ENCODE results near the gene ACSL5.
"Not testable (repeated sequence)": the region's sequence is repeated elsewhere in the genome, so short reads cannot be mapped to it uniquely, and the experiment has no call there.

Gene ACSL5

DNA sequence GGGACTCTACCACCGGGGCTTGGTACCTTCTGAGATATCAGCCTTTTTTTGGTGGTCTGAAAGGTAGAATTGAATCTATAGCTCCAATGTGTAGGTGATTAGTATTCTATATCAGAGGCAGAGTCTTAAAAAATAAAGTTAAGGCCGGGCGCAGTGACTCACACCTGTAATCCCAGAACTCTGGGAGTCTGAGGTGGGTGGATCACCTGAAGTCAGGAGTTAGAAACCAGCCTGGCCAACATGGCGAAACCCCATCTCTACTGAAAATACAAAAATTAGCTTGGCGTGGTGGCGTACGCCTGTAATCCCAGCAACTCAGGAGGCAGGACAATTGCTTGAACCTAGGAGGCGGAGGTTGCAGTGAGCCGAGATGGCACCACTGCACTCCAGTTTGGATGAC lies 3.2 kb downstream of the ACSL5 start:
- not testable (repeated sequence) for DNase-seq

DNA sequence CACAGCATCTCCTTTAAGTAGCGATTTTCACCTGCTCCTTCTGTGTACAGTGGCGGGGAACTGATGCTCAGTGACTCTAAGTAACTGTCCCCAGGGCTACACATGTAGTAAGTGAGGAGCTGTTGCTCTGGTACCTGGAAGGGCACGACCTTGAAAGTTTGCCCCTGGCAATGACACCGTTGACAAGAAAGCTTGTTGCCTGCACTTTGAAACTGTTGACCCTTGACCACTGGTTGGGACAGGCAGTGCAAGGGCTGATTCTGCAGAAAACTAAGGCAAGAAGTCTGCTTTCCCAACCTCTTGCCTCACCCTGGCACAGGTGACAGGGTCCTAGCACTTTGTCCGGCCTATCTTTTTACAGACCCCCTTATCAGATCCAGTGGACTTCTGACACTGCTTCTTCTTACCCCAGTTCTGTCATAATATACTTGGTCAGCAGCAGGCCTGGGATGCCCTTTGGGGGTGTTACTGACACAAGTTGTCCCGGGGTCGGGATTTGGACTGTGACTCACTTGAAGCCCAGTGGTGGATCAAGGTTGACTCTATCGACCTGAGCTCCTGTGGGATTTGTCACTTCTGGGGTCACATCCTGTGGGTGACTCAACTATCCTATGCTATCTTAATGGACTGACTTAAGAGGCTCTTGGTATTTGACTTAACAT lies 5.8 kb downstream of the ACSL5 start:
- no peak for DNase-seq

DNA sequence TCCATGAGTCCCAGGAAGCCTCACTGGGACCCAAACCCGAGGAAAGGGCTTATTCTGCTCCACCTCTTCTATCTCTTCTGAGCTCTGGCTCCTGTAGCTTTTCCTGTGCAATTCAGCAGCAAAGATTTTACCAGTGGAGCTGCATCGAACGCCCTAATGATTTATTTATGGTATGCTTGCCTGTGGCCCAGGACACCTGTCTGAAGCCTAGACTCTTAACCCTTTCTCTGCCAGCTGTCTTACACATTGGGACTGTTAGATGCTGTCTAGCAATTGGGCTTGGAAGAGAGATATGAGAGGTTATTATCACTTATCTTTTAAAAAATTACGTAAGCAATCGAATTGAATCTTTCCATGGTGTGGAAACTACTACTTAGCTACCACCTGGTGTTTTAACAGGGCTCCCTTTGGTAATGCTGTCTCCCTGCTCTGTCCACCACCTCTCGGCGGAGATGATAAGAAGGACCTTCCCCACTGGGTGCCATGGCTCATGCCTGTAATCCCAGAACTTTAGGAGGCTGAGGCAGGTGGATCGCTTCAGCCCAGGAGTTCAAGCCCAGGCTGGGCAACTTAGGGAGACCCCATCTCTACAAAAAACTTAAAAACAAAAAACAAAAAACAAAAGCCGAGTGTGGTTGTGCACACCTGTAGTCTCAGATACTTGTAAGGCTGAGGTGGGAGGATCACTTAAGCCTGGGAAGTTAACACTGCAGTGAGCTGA lies 8.8 kb downstream of the ACSL5 start:
- DNase-seq, result no peak

DNA sequence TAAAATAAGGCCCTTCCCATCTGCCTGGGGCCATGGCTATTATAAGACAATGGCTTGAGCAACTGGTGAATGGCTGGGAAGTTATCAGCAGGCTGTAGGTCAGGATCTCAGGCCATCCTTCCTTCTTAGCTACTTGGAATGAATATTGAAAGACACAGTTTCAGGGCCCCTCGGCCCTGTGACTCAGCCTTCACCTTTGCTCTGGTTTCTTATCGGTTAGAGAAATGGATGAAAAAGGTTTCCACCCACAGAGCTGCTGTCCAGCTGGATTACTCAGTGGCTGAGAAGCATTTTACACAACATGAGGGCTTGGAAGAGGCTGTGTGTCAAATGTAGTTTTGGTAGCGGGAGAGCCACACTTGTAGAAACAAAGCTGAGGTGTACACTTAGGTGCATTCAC lies 9.4 kb downstream of the ACSL5 start:
- DNase-seq, result no peak

DNA sequence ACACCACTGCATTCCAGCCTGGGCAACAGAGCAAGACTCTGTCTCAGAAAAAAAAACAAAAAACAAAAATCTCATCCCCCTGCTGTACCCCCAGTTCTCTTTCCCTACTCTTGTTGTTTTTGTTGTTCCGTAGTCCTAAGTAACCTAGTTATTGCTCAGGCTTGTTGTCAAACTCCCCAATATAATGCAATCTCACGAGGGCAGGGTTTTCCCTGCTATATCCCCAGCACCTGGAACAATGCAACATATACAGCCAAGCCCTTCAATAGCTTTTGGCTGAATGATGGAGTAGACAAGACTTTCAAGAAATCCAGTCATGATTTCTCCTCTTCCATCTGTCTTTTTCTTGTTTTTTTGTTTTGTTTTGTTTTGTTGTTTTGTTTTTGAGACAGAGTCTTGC lies 10.2 kb downstream of the ACSL5 start:
- no peak for DNase-seq

DNA sequence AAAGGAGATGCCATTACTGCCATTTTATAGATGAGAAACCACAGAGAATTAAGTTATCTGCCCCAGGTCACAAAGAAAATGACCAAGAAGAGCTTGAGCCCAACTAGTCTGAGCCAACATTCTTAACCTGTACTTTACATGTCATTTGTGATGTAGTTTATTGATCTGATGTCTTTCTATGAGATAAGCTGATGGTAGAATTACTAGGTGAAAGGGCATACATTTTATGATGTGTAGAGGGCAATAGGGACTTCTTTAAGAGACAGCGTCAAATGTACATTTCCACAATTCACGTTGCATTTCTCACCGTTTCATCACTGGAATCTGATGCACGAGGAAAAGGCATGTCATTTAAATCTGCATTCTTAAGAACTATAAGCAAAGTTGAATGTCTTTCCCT lies 11.3 kb downstream of the ACSL5 start:
- DNase-seq, result no peak

DNA sequence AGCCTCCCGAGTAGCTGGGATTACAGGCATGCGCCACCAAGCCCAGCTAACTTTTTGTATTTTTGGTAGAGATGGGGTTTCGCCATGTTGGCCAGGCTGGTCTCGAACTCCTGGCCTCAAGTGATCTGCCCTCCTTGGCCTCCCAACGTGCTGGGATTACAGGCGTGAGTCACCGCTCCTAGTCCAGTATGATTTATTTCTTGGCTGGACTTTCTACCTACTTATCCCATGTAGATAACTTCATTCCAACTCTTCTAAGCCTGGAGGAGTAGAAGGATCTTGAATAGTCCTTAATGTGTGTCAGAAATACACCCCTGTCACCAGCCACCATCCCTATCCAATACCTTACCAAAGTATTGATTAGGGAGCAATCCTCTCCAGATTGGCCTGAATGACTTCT lies 14.1 kb downstream of the ACSL5 start:
- not testable (repeated sequence) for DNase-seq

DNA sequence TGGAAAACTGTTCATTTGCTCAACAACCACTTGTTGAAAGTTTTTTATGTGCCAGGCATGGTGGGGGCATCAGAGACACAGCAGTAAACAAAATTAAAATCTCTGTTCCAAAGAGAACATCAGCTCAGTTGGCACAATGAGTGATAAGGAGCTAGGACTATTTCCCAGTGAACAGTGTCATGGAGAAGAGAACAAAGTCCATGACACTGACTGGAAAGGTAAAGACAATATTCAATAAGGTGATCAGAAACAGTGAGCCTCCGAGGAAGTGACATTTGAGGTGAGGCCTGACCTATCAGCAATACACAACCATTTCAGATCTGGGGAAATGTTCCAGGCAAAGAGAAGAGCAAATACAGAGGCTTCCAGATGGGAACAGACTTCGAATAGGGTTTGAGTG lies 14.6 kb downstream of the ACSL5 start:
- no peak for DNase-seq

DNA sequence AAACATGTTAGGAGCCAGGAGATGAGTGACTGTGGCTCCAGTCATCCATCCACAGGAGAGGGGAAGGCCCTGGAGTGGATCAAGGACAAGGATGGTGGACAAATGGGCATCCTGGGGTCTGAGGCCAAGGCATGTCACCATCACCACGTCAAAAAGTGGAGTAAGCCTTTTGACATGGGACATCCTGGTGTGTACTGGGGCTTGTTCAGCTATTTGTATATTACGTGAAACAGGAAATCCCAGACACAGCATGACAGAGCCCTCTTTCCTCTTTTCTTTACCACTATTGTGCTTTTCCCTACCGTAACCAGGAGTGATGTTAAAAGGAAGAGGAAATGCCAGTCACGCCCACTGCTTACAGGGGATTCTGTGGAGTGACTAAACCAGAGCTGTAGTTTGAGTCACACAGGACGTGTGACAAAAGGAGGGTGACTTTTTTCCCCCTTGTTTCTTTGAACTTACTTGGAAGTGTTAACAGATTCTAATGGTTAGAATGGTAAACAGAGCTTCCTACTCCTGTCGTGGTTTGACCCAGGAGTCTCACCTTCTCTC lies 15.4 kb downstream of the ACSL5 start:
- no peak for DNase-seq

DNA sequence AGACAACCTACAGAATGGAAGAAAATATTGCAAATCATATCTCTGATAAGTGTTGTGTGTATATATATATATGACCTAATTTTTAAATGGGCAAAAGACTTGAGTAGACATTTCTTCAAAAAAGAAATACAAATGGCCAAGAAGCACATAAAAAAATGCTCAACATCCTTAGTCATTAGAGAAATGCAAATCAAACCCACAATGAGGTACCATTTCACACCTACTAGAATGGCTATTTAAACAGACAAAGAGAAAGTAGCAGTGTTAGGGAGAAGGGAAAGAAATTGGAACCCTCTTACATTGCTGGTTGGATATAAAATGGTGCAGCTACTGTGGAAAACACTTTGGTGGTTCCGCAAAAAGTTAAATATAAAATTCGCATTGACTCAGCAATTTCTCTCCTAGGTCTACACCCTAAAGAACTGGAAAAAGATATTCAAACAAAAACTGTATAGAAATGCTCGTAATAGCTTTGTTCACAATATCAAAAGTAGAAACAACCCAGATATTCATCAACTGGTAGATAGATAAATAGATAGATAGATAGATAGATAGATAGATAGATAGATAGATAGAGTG lies 16.3 kb downstream of the ACSL5 start:
- no peak for DNase-seq

DNA sequence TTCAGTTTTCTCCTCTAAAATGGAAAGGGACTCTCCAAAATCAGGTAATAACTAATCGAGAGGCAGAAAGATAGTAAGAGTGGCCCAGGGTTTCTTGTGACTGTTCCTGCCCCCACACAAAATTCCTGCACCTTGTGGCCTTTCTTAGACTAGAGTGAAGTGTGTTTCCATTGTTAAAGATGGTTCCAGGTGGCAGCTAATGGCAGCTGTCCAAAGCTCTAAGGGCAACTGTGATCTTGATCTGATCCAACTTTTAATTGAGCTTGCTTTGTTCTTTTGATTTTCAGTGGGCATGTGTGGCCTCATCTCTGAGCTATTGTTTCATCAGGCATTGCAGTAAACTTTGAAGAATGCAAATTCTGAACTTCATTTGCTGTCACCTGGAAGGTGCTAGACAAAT lies 19.4 kb downstream of the ACSL5 start:
- DNase-seq, result no peak

DNA sequence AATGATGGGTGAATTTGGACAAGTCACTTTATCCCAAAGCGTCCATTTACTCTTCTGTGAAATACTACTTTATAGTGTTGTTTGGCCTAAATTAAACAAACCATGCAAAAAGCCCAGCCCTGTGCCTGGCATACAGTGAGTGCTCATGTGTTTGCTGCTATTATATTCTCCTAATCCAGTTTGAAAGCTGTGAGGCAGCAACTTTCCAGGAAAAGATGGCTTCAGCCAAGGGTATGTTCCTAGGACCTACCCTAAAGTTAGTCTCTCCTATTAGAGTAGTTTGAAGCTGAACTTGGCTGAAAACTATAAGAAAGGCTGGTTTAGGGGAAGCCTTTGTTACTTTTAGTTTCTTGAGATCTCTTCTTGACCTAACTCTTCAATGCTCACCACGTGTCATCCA lies 19.9 kb downstream of the ACSL5 start:
- DNase-seq, result no peak

DNA sequence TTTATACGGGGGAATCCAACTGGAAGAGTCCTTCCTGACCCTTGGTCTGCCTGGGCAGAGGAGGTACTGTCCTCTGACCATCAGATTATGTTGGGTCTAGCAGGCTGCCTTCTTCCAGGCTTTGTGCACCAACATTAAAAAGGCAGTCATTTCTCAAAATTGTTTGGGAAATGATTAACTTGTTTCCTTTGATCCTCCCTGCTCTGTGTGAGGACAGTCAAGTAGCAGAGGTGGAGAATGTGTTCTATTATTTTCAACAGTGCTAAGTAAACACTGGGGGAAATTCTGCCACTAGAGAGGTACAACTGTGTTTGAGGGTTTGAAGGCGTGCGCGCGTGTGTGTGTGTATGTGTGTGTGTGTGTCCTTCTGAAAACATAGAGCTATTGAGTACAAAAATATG lies 20.6 kb downstream of the ACSL5 start:
- no peak for DNase-seq

DNA sequence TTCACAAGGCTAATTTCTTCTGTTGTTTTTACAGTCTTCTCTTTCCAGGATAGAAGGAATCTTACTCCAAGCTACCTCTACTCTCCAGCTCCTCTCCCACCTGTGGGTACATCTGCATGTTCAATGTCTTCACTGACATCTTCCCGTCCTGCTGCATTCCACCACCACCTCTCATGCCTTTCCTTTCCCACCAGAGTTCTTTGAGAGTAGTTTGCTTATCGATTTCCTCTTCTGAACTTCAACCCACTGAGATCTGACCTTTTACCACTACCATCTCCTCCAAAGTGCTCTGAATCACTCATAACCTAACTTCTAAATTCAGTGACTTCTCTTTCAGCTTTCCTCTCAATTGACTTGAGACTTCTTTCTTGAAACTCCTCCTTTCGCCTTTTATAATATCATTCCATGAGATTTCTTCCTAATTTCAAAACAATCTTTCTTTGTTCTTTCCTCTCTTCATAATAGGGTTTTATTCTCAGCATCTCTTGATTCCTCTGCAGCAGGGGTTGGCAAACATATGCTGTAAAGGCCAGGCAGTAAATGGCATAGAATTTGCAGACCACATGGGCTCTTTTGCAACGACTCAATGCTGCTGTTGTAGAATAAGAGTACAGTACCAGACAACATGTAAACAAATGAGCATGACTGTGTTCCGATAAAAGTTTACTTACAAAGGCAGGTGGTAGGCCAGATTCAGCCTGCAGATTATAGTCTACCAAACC lies 22.1 kb downstream of the ACSL5 start:
- no peak for DNase-seq

DNA sequence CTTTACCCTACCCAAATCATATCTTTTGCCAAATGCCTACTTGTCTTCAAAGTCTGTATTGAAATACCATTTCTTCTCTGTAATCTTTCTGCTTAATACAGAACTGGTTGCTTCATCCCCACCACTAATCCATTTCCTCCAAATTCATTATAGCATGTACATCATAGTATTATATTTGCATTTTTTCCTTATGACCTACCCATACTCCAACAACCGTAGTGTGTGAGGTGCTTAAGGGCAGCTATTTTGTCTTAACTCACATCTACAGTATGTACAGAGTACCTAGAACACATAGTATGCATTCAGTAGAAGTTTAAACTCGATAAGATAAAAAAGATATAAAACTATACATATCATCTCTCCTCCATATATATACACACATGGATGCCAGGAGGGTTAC lies 23.7 kb downstream of the ACSL5 start:
- DNase-seq, result no peak

DNA sequence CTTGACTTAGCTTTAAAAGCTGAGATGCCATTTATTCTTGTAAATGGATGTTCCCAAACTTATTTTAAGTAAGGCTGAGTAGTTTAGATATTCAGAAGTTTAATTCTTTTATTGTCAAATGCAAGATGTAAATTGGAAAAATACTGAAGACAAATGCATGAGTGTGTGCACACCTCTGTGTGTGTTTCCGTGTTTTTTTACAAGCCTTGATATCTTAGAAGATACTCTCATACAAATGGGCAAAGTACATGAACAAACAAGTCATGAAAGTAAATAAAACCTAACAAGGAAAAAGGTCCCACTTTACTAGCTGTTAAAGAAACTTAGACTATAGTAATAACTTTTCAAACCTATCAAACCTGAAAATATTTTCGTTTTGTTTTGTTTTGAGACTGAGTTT lies 29.0 kb downstream of the ACSL5 start:
- no peak for DNase-seq

DNA sequence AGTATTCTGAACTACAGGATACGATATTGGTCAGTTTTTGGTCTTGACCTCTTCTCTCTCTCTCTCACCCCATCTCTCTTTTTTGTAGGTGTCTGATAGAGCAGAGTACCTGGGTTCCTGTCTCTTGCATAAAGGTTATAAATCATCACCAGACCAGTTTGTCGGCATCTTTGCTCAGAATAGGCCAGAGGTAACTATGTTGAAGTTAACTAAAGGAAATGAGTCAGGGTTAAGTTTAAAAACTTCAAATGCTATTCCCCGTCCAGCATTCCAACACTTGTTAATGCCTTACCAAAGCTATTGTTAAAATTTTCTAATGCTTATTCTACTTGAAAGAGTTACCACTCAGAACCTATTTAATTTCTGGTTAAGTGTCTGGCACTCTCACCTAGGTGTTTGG lies 30.7 kb downstream of the ACSL5 start:
- DNase-seq, result no peak

DNA sequence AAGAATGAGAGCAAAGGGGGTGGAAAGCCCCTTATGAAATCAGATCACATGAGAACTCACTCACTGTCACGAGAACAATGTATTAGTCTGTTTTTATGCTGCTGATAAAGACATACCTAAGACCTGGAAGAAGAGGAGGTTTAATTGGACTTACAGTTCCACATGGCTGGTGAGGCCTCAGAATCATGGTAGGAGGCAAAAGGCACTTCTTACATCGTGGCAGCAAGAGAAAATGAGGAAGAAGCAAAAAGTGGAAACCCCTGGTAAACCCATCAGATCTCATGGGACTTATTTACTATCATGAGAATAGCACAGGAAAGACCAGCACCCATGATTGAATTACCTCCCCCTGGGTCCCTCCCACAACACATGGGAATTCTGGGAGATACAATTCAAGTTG lies 32.9 kb downstream of the ACSL5 start:
- DNase-seq, result not testable (repeated sequence)

DNA sequence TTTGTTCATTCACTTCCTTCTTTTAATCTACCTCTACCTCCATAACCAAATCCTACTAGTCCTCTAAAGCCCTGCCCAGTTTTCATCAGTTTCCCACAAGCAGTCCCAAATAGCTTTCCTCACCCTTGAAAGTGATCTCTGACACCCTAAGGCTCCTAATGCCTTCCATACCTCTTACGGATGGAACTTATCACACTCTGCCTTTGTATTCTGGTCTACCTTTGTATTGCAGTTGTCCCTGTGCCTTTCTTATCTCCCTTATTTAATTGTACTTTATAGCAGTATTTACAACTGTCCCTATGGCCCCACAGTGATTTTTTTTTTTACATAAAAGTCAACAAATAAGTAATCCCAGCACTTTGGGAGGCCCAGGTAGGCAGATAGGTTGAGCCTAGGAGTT lies 33.8 kb downstream of the ACSL5 start:
- DNase-seq, result no peak

DNA sequence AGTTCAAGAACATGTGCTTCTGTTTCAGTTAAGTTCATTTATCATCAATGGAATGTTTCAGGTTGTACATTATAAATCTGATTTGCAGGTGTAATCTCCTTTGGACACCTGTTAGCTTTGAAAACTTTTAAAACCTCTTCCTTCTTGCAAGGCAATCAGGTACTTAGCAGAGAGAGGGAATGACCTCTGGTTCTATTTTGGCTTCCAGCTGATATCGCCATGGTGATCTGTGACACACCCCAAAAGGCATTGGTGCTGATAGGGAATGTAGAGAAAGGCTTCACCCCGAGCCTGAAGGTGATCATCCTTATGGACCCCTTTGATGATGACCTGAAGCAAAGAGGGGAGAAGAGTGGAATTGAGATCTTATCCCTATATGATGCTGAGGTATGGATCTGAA lies 35.4 kb downstream of the ACSL5 start:
- DNase-seq, result no peak

DNA sequence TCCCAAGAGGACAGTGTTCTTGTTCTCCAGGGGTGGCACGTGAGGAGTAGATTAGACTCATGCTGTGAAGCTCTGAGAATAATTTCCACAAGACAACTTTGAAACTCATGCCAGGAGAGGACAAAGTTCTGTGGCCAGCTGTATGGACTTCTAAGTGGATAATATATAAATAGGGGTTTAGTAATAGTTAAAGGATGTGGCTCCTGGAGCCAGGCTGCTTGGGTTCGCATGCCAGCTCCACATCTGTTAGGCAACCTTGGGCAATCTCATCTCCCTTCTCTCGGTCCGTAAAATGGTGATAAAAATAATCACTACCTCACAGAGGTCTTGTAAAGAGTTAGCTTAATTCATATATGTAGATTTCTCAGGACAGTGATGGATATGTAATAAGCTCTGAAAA lies 35.8 kb downstream of the ACSL5 start:
- no peak for DNase-seq

DNA sequence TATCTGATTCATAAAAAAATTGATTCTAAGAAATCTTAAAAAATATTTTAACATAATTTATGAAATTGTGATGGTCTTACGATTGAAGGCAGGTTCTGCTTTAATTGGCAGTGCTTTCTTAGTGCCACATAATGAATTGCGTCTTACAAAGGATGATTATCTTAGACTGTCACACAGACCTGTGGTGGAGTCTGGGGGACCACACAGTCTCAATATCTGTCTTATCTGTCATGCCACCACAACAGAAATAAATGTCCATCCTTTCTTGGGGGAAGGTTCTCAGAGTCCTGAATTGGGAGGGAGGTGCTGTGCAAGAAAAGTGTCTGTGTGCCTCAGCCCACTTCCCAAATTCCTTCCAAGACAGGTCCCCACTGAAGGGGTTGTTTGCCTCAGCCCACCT lies 38.8 kb downstream of the ACSL5 start:
- no peak for DNase-seq

DNA sequence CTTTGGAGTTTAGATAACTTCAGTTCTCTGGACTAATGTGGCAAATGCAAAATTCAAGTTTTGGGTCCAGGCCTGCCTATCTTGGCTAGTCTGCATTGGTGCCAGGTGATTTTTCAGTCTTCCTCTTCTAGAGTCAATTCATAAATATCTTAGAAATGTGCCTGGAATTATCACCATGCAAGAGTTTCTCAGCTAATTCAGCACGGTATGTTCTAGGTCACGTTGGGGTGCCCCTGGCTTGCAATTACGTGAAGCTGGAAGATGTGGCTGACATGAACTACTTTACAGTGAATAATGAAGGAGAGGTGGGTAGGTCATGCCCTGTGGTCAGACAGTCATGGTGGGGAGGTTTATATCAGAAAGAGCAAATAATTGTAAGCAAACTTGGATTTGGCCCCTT lies 47.8 kb downstream of the ACSL5 start:
- no peak for DNase-seq

DNA sequence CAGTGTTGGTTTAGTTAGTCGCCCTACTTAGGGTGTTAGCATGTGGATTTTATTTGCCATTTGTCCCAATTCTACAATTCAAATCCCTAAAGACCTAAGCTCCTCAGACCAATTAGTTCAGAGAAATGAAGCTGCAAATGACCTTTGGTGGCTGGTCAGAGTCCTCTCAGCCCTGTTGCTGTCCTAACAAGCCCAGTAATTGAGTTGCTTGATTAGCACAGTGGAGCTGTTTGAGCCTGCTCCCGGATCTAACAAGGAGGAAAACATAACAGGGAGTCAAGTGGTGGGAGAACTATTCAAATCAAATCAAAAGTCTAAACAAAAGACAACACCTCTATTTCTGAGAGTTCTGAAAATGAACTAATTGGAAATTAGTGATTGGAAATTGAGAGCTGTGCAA lies 50.7 kb downstream of the ACSL5 start:
- no peak for DNase-seq
